ENCODE measurements around the gene TOR1A. TPM values are rescaled to one million over a fixed set of nuclear protein-coding genes. Genes with fewer than 3 reads are reported as not detected.

TOR1A gene
- total RNA-seq, 1 donor from 2014 or later = 12.9 TPM

- no peak for TF ChIP-seq CTCF (IDR thresholded peaks at IDR 0.05; ENCODE audit: borderline replicate concordance)
- intact Hi-C loops (cut with micrococcal nuclease) = no loop called here
- peaks cover 88% of the 10 kb centered on the region for H3K36me3 ChIP-seq
- no peak for DNase-seq
- H3K4me3 ChIP-seq = no peak overlapping the region
- no peaks in the 10 kb centered on the region for H3K27me3 ChIP-seq (ENCODE audit: low read depth)
- H3K27ac ChIP-seq (replicated peaks) = no peak overlapping the region
- H3K4me1 ChIP-seq = no peaks in the 10 kb centered on the region
- H3K9me3 ChIP-seq (replicated peaks) = no peaks in the 10 kb centered on the region
These were observed 33.3 kb upstream of the TOR1A start for GRCh38 chr9:129857207-129857606.

DNA sequence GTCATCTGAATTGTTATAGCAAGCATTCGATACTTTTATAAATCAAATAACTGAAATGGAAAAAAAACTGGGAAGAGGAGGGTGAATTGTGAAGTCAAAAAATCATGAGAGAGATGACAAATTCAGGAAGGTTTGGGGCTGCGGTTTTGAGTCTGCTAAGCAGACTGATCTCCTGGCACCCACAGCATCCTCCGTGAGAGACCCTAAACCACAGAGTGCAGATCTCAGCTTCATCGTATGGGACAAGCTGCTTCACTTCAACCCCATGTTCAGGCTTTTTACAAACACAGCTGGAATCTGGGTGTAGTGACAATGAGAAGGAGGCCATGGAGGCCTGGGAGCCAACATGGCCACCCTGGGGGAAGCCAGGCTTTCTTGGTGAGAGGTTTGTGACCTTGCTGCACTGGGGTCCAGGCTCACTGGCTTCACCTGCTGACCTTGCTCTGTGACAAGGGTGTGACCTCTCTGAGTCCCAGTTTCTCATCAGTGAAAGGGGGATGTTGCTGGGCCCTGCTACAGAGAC, 30.7 kb upstream of the TOR1A start:
- intact Hi-C loops (cut with micrococcal nuclease) = no loop called here
- Histone ChIP-seq H3K9me3 (replicated peaks) (no peaks in the 10 kb centered on the region), H3K27ac (replicated peaks) (no peak overlapping the region), H3K36me3 (peaks cover 88% of the 10 kb centered on the region), H3K27me3 (ENCODE audit: low read depth) (no peaks in the 10 kb centered on the region), H3K4me3 (no peak overlapping the region), H3K4me1 (no peaks in the 10 kb centered on the region)
- DNase-seq = no peak
- TF ChIP-seq CTCF (IDR thresholded peaks at IDR 0.05; ENCODE audit: borderline replicate concordance) = no peak

DNA sequence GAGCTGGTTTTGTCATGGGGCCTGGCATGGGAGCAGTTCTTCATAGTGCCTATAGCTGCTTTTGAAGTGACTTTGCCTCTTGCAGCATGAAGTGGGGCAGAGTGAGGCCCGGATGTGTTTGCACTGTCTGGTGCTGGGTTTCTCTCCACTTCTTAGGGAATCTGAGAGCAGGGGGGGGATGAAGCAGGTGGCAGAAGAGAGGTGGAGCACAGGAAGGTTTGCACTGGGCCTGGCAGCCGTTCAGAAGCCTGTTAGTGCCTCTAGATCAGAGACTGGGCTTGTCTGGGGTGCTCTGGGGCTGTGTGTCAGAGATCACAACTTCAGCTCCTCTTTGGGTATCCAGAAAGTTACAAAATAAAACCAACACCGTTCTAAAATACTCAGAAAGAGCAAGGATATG, 29.7 kb upstream of the TOR1A start:
- Histone ChIP-seq H3K4me1 (no peaks in the 10 kb centered on the region), H3K27ac (replicated peaks) (no peak overlapping the region), H3K4me3 (no peak overlapping the region), H3K9me3 (replicated peaks) (no peaks in the 10 kb centered on the region), H3K27me3 (ENCODE audit: low read depth) (no peaks in the 10 kb centered on the region), H3K36me3 (peaks cover 84% of the 10 kb centered on the region)
- no peak for DNase-seq
- TF ChIP-seq CTCF (IDR thresholded peaks at IDR 0.05; ENCODE audit: borderline replicate concordance) = no peak
- intact Hi-C loops (cut with micrococcal nuclease) = no loop called here

DNA sequence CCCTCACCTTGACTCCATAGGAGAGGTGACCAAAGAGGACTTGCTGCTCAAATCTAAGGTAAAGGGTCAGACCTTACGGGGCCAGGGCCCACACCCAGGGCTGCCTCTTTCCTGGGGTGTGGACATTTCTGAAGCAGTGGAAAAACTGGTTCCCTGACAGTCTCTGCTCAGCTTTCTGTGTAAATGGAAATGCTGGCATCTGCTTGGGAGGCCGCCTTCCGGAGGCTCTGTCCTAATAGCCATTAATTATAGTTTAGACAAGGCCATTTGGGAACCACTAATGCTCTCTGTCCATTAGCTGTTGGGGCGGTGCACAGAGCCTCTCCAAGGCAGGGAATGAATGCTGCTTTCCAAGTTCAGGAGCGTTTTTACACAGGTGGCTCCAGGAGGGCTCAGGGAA, 28.6 kb upstream of the TOR1A start:
- Histone ChIP-seq H3K27me3 (ENCODE audit: low read depth) (no peaks in the 10 kb centered on the region), H3K27ac (replicated peaks) (no peak overlapping the region)
- TF ChIP-seq CTCF (IDR thresholded peaks at IDR 0.05; ENCODE audit: borderline replicate concordance) = no peak

GRCh38 chr9:129851821-129852220, 27.9 kb upstream of the TOR1A start:
- Histone ChIP-seq H3K4me3 (no peak overlapping the region), H3K36me3 (peaks cover 66% of the 10 kb centered on the region), H3K27ac (replicated peaks) (no peak overlapping the region), H3K4me1 (no peaks in the 10 kb centered on the region), H3K9me3 (replicated peaks) (no peaks in the 10 kb centered on the region), H3K27me3 (ENCODE audit: low read depth) (no peaks in the 10 kb centered on the region)
- TF ChIP-seq CTCF (IDR thresholded peaks at IDR 0.05; ENCODE audit: borderline replicate concordance) = no peak
- intact Hi-C loops (cut with micrococcal nuclease) = no loop called here
- no peak for DNase-seq

More for the DNA sequence above, 28.6 kb upstream of the TOR1A start:
- H3K4me1 ChIP-seq = no peaks in the 10 kb centered on the region
- H3K9me3 ChIP-seq (replicated peaks) = no peaks in the 10 kb centered on the region
- no peak overlapping the region for H3K4me3 ChIP-seq
- intact Hi-C loops (cut with micrococcal nuclease) = no loop called here
- H3K36me3 ChIP-seq = peaks cover 73% of the 10 kb centered on the region
- DNase-seq = no peak
